ENCODE data around the gene SLC16A3.

- TF ChIP-seq EZH2phosphoT487 (IDR thresholded peaks at IDR 0.05; ENCODE audit: low read depth) (no peak), CTCF (IDR thresholded peaks at IDR 0.05; ENCODE audit: low read depth, low read length) (no peak)
These were observed 26.6 kb downstream of the SLC16A3 start for GRCh38 chr17:82255402-82255972.

Data from OCI-LY3 (cell line).